K562 (cell line): ENCODE data around the gene COL23A1.

Experiments used
- CBX8 ChIP-seq: fragments of 200-600 bp; sonication (generic); IDR thresholded peaks from 2 replicates; pipeline ENCODE4 v1.6.1; 2012; ENCODE audit warnings: borderline replicate concordance, mixed run types, low read depth, mild to moderate bottlenecking, moderate library complexity, mixed read lengths, low read length, control low read depth, inconsistent platforms; ENCODE audit not compliant: poor library complexity, severe bottlenecking; ENCODE audit errors: extremely low read depth
- CHD2 ChIP-seq: IDR thresholded peaks from 2 replicates; pipeline ENCODE4 v1.6.1; 2011; ENCODE audit warnings: low read depth, low read length
- CREB1 ChIP-seq, 2 experiments: sonication (generic) in 1 of 2; formaldehyde crosslinking in 1 of 2; IDR thresholded peaks; 2 replicates each; pipeline versions ENCODE4 v1.6.1 to v1.8.0; 2012 to 2022; ENCODE audit warnings: inconsistent platforms in 1 of 2, mild to moderate bottlenecking in 1 of 2, missing genetic modification reagents in 1 of 2, moderate library complexity in 1 of 2
- CTCF ChIP-seq, 3 experiments: IDR thresholded peaks in 2 of 3; conservative IDR thresholded peaks in 1 of 3; 2 replicates each; pipeline ENCODE4 v1.5.1; 2011 to 2012; ENCODE audit warnings: low read length in 3 of 3, mild to moderate bottlenecking in 3 of 3, control low read depth in 2 of 3, improper control_type of control experiment in 1 of 3, inconsistent platforms in 1 of 3, low read depth in 1 of 3, mixed read lengths in 1 of 3, moderate library complexity in 1 of 3; ENCODE audit not compliant: insufficient read depth in 2 of 3
- ETV1 ChIP-seq: fragments of 450-650 bp; conservative IDR thresholded peaks from 2 replicates; pipeline ENCODE4 v1.6.1; 2016; ENCODE audit warnings: missing genetic modification characterization, control low read depth, low read depth, missing compliant biosample characterization
- PBX2 ChIP-seq, 2 experiments: IDR thresholded peaks in 1 of 2; conservative IDR thresholded peaks in 1 of 2; 2 replicates each; pipeline ENCODE4 v1.6.1; 2016; ENCODE audit warnings: low read depth in 2 of 2, mild to moderate bottlenecking in 1 of 2, missing compliant biosample characterization in 1 of 2, missing genetic modification characterization in 1 of 2, moderate library complexity in 1 of 2
- POLR2A ChIP-seq: fragments of 450-650 bp; conservative IDR thresholded peaks from 2 replicates; pipeline ENCODE4 v1.6.1; 2016
- RAD51 ChIP-seq: fragments of 450-650 bp; IDR thresholded peaks from 2 replicates; pipeline ENCODE4 v1.7.1; 2016; ENCODE audit warnings: low read depth, mild to moderate bottlenecking, borderline replicate concordance
- SP1 ChIP-seq: sonication (generic); formaldehyde crosslinking; IDR thresholded peaks from 2 replicates; pipeline ENCODE4 v1.8.1; 2022; ENCODE audit warnings: mild to moderate bottlenecking, missing genetic modification reagents

- TF ChIP-seq SP1 (CRISPR knock-in tag), result no peak
- no peak for TF ChIP-seq RAD51
- TF ChIP-seq CREB1 (IDR thresholded peaks at IDR 0.05), result no peak
- TF ChIP-seq CREB1 (CRISPR knock-in tag; IDR thresholded peaks at IDR 0.05), result no peak
- TF ChIP-seq CHD2, result no peak
- TF ChIP-seq PBX2 (CRISPR knock-in tag; IDR thresholded peaks at IDR 0.05; ENCODE audit: low read depth), result no peak
- TF ChIP-seq PBX2 (tag; conservative IDR thresholded peaks at IDR 0.05; ENCODE audit: low read depth), result no peak
- TF ChIP-seq CTCF (IDR thresholded peaks at IDR 0.05 in 2 of 3, conservative IDR thresholded peaks at IDR 0.05 in 1 of 3; ENCODE audit: insufficient read depth in 2 of 3, low read depth in 1 of 3, low read length in 3 of 3), result no peak
- no peak for TF ChIP-seq CBX8
- TF ChIP-seq ETV1 (tag), result no peak
- TF ChIP-seq POLR2A, result no peak
Observed at GRCh38 chr5:178201221-178201926, 388.8 kb downstream of the COL23A1 start.
